Omental fat pad (tissue), 4 donors: ENCODE data around the gene THY1. TPM values are rescaled to one million over a fixed set of nuclear protein-coding genes. Genes with fewer than 3 reads are reported as not detected.
"Not testable (repeated sequence)": the region's sequence is repeated elsewhere in the genome, so short reads cannot be mapped to it uniquely, and the experiment has no call there.

ENCODE experiments used
- ATAC-seq: fragments of 150-250 bp; one replicate; pipeline ENCODE4 v1.9.1; 2016; ENCODE audit warnings: mild to moderate bottlenecking, moderate library complexity; ENCODE audit not compliant: low FRiP score
- DNase-seq: peaks from one replicate; pipeline ENCODE4 v3.0.0-alpha.2; 2019; ENCODE audit warnings: low spot score
- total RNA-seq, 4 donors: library from RNA; depleted of rRNA; stranded (reverse); fragments of >200 nt; gene quantifications; one replicate each; pipeline ENCODE4 v1.1.0, GENCODE V29; 2016
- TF ChIP-seq, protein P1 (sequence below), 3 donors: fragments of 450-650 bp; IDR thresholded peaks; one replicate each; pipeline ENCODE4 v1.5.1; 2016 to 2017; ENCODE audit warnings: antibody characterized with exemption in 3 of 3, mild to moderate bottlenecking in 3 of 3, moderate library complexity in 2 of 3

Gene THY1
- total RNA-seq, 4 donors from 2014 or later: 12.0 to 71.5 (median 33.3) TPM

DNA sequence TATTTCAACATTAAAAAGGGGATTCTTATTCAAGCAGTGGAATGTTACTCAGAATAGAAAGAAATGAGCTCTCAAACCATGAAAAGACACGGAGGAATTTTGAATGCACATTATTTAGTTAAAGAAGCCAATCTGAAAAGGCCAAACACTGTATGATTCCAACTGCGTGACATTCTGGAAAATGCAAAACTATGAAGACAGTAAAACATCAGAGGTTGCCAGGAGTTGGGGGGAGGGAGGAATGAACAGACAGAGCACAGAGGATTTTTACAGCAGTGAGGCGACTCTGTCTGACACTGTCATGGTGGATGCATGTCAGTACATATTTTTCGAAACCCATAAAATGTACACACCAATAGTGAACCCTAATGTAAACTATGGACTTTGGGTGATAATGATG lies 22.9 kb upstream of the THY1 start:
- DNase-seq: no peak
- TF ChIP-seq, protein P1, sequence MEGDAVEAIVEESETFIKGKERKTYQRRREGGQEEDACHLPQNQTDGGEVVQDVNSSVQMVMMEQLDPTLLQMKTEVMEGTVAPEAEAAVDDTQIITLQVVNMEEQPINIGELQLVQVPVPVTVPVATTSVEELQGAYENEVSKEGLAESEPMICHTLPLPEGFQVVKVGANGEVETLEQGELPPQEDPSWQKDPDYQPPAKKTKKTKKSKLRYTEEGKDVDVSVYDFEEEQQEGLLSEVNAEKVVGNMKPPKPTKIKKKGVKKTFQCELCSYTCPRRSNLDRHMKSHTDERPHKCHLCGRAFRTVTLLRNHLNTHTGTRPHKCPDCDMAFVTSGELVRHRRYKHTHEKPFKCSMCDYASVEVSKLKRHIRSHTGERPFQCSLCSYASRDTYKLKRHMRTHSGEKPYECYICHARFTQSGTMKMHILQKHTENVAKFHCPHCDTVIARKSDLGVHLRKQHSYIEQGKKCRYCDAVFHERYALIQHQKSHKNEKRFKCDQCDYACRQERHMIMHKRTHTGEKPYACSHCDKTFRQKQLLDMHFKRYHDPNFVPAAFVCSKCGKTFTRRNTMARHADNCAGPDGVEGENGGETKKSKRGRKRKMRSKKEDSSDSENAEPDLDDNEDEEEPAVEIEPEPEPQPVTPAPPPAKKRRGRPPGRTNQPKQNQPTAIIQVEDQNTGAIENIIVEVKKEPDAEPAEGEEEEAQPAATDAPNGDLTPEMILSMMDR (IDR thresholded peaks at IDR 0.05): no peak
- no peak for ATAC-seq

DNA sequence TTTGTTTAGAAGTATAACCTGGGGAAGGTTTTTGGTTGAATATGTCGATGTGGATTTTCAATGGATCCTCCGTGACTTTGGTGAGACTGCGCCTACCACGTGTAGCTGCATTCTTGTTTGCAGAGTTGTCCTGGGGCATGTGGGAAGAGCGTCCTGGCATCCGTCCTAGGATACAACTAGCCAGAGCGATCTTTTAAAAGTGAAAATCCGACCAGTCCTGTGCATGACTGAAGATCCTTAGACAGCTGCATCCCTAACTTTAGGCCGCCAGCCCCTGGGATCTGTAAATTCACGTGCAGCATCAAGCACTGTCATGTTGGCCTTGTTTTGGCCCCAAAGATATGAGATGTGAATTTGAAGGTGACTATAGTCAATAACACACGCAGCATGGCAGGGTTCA lies 22.4 kb upstream of the THY1 start:
- ATAC-seq: no peak
- no peak for DNase-seq
- TF ChIP-seq, protein P1 (IDR thresholded peaks at IDR 0.05): no peak

DNA sequence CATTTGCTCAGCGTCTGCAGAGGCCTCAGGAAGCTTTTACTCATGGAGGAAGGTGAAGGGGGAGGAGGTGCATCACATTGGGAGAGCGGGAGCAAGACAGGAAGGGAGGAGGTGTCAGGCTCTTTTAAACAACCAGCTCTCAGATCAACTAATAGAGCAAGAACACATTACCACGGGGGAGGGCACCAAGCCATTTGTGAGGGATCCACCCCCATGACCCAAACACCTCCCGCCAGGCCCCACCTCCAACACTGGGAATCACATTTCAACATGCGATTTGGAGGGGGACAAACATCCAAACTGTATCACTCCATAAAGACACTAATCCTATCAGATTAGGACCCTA lies 18.9 kb upstream of the THY1 start:
- ATAC-seq (no peak), DNase-seq (no peak)
- TF ChIP-seq, protein P1 (IDR thresholded peaks at IDR 0.05): no peak

DNA sequence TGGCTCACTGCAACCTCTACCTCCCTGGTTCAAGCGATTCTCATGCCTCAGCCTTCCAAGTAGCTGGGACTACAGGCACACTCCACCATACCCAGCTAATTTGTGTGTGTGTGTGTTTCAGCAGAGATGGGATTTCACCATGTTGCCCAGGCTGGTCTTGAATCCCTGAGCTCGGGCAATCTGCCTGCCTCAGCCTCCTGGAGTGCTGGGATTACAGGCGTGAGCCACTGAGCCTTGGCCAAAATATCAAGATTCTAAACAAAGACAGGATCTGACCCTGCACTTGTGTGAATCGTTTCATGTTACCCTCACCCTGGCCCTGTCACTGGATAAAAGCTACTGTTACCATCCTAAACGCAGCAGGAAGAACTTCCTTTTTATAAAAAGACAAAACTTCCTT lies 15.6 kb upstream of the THY1 start:
- no peak for ATAC-seq
- DNase-seq: no peak
- TF ChIP-seq, protein P1 (IDR thresholded peaks at IDR 0.05): no peak

DNA sequence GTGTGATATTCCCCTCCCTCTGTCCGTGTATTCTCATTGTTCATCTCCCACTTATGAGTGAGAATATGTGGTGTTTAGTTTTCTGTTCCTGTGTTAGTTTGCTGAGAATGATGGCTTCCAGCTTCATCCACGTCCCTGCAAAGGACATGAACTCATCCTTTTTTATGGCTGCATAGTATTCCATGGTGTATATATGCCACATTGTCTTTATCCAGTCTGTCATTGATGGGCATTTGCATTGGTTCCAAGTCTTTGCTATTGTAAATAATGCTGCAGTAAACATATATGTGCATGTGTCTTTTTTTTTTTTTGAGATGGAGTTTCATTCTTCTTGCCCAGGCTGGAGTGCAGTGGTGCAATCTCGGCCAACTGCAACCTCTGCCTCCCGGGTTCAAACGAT lies 14.5 kb upstream of the THY1 start:
- DNase-seq, ATAC-seq: not testable (repeated sequence)

DNA sequence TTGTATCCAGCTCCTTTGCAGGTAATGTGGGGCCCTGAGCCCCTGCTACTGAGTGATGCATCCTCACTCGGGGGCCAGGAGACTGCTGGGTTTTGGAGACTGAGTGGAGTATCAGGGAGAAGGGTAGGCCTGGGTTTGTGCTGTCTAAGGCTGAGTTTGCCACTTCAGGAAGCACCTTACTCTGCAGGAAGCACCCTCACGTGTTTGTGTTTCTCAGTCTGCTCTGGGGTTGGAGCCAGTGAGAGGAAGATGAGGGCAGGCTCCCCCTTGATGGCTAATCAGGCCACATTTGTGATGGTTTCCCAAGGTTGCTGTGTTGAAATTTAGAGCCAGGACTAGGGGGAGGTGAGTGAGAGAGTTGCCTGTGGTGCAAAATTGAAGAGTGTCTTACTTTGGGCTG lies 13.7 kb upstream of the THY1 start:
- no peak for ATAC-seq
- DNase-seq: no peak
- TF ChIP-seq, protein P1 (IDR thresholded peaks at IDR 0.05): no peak

DNA sequence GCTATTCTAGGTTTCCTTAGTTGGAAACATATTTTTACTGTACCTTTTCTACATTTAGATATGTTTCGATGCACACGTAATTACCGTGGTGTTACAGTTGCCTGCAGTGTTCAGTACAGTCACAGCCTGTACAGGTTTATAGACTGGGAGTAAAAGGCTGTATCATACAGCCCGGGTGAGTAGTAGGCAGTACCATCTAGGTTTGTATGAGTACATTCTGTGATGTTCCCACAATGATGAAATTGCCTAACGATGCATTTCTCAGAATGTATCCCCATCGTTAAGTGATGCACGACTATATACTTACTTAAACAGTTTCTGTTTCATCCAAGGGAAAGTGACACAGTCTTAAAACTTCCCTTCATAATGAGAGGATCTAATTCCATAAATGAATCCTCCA lies 13.1 kb upstream of the THY1 start:
- DNase-seq: no peak
- ATAC-seq: no peak
- TF ChIP-seq, protein P1 (IDR thresholded peaks at IDR 0.05): no peak
